ENCODE measurements around the gene SPATS2. TPM values are rescaled to one million over a fixed set of nuclear protein-coding genes. Genes with fewer than 3 reads are reported as not detected.

SPATS2 gene
- total RNA-seq, 1 donor from 2014 or later, result 18.2 TPM

DNA sequence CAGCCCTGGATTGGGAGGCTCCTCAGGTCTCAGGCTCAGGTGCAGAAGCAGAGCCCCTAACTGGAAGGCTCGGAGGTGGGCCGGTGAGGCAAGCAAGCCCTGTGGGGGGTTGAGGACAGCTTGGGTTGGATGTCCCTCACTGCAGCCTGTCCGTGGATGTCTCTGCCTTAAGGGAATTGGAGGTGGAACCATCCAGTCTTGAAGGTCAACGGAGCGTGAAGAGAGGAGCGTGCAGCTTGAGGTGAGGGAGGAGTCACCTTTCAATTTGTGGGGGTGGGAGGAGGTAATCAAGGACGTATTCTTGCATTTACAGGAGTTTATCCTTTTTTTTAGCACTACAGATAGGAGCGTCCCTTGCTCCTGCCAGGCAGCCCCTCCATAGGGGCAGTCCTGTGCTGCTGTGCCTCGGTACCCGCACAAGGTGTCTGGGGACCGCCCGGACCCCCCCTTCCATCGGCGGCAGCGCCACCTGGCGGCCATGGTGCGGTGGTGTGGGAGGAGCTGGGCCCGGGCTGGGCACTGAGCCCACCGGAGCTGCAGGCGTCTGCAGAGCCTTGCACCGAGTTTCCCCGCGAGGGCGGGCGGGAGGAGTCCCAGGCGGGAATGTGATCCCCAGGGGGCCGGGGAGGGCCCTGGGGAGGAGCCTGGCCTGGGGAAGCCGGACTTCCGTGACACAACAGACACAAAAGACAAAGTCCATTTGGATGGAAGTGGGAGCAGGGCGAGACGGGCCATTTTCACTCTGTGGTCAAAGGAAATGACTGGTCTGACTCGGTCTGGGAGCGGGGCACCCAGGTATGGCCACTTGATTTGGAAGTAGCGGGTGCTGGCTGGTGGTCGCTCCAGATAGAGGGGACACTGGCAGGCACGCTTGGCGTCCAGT, 19.7 kb upstream of the SPATS2 start:
- H3K36me3 ChIP-seq (ENCODE audit: control insufficient read depth, insufficient read depth, low read length), result no peaks in the 10 kb centered on the region
- TF ChIP-seq, protein P1, sequence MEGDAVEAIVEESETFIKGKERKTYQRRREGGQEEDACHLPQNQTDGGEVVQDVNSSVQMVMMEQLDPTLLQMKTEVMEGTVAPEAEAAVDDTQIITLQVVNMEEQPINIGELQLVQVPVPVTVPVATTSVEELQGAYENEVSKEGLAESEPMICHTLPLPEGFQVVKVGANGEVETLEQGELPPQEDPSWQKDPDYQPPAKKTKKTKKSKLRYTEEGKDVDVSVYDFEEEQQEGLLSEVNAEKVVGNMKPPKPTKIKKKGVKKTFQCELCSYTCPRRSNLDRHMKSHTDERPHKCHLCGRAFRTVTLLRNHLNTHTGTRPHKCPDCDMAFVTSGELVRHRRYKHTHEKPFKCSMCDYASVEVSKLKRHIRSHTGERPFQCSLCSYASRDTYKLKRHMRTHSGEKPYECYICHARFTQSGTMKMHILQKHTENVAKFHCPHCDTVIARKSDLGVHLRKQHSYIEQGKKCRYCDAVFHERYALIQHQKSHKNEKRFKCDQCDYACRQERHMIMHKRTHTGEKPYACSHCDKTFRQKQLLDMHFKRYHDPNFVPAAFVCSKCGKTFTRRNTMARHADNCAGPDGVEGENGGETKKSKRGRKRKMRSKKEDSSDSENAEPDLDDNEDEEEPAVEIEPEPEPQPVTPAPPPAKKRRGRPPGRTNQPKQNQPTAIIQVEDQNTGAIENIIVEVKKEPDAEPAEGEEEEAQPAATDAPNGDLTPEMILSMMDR (IDR thresholded peaks at IDR 0.05; ENCODE audit: insufficient read depth, low read length, poor library complexity, severe bottlenecking), result peak; percentile 94
- peaks cover 38% of the 10 kb centered on the region for H3K27me3 ChIP-seq (ENCODE audit: control insufficient read depth, insufficient read depth, low read length)
- no peak for DNase-seq (ENCODE audit: low read depth)
- H3K4me3 ChIP-seq (ENCODE audit: low read depth, low read length), result peak overlapping the region; percentile 4

DNA sequence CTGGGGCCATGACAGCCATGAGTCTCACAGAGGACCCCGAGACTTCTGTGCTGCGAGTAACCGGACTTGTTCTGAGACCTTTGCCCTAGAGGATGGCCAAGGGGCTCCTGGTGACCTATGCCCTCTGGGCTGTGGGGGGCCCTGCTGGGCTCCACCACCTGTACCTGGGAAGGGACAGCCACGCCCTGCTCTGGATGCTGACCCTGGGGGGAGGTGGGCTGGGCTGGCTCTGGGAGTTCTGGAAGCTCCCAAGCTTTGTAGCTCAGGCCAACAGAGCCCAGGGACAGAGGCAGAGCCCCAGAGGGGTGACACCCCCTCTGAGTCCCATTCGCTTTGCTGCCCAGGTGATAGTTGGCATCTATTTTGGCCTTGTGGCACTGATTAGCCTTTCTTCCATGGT, 18.5 kb upstream of the SPATS2 start:
- TF ChIP-seq, protein P1 (IDR thresholded peaks at IDR 0.05; ENCODE audit: insufficient read depth, low read length, poor library complexity, severe bottlenecking), result no peak
- peaks cover 27% of the 10 kb centered on the region for H3K27me3 ChIP-seq (ENCODE audit: control insufficient read depth, insufficient read depth, low read length)
- H3K4me3 ChIP-seq (ENCODE audit: low read depth, low read length), result no peak overlapping the region
- H3K36me3 ChIP-seq (ENCODE audit: control insufficient read depth, insufficient read depth, low read length), result no peaks in the 10 kb centered on the region
- no peak for DNase-seq (ENCODE audit: low read depth)

- DNase-seq (ENCODE audit: low read depth), result no peak
Measured at GRCh38 chr12:49349266-49349665, 18.0 kb upstream of the SPATS2 start.

DNA sequence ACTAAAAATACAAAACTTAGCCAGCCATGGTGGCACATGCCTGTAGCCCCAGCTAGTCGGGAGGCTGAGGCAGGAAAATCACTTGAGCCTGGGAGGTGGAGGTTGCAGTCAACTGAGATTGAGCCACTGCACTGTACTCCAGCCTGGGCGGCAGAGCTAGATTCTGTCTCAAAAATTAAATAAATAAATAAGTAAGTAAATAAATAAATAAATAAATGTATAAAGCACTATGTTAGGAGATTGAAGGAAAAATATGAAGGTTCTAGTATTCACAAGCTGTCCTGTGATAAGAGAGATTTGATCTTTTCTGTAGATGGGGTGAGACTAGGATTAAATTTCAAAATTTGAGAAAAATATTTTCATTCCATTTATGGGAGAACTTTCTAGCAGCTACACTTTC, 14.9 kb upstream of the SPATS2 start:
- Histone ChIP-seq H3K4me3 (ENCODE audit: low read depth, low read length) (no peak overlapping the region), H3K36me3 (ENCODE audit: control insufficient read depth, insufficient read depth, low read length) (no peaks in the 10 kb centered on the region), H3K27me3 (ENCODE audit: control insufficient read depth, insufficient read depth, low read length) (no peaks in the 10 kb centered on the region)
- DNase-seq (ENCODE audit: low read depth), result no peak
- TF ChIP-seq, protein P1 (IDR thresholded peaks at IDR 0.05; ENCODE audit: insufficient read depth, low read length, poor library complexity, severe bottlenecking), result no peak

More at GRCh38 chr12:49349266-49349665, 18.0 kb upstream of the SPATS2 start:
- TF ChIP-seq, protein P1 (IDR thresholded peaks at IDR 0.05; ENCODE audit: insufficient read depth, low read length, poor library complexity, severe bottlenecking), result no peak
- Histone ChIP-seq H3K36me3 (ENCODE audit: control insufficient read depth, insufficient read depth, low read length) (no peaks in the 10 kb centered on the region), H3K27me3 (ENCODE audit: control insufficient read depth, insufficient read depth, low read length) (peaks cover 23% of the 10 kb centered on the region), H3K4me3 (ENCODE audit: low read depth, low read length) (no peak overlapping the region)

- no peak for DNase-seq (ENCODE audit: low read depth)
- Histone ChIP-seq H3K4me3 (ENCODE audit: low read depth, low read length) (no peak overlapping the region), H3K36me3 (ENCODE audit: control insufficient read depth, insufficient read depth, low read length) (no peaks in the 10 kb centered on the region), H3K27me3 (ENCODE audit: control insufficient read depth, insufficient read depth, low read length) (no peaks in the 10 kb centered on the region)
- TF ChIP-seq, protein P1 (IDR thresholded peaks at IDR 0.05; ENCODE audit: insufficient read depth, low read length, poor library complexity, severe bottlenecking), result no peak
Measured at GRCh38 chr12:49355913-49356312, 11.3 kb upstream of the SPATS2 start.
